Measurements from ENCODE around the gene TM9SF3.

The TM9SF3 gene

DNA sequence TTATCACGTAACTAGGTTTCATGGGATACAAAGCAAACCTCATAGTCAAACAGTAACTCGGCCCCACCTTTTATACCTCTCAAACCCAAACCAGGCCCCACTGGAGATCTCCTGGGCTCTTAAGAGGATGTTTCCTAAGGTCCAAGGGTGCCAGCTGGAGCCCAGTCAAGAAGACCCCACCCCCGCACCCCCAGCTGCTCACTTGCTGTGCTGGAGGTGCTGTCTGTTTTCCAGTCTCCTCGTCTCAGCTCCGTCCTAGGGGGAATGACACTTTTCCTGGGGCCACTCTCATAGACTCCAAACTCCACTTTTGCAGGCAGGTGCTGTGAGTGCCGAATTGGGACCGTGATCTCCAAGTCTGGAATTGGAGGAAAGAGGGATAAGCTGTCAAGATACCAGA, 22.7 kb upstream of the TM9SF3 start:
- H3K27ac ChIP-seq (ENCODE audit: low read depth, low read length): no peak overlapping the region
- no peaks in the 10 kb centered on the region for H3K9me3 ChIP-seq (ENCODE audit: control insufficient read depth, insufficient read depth, low read length)
- no peak overlapping the region for H3K4me2 ChIP-seq (ENCODE audit: low read length)
- H3K79me2 ChIP-seq (ENCODE audit: control insufficient read depth, low read length): peaks cover 5% of the 10 kb centered on the region; the same call in 1 of the 2 replicates
- no peaks in the 10 kb centered on the region; the same call in 1 of the 2 replicates for H3F3A ChIP-seq (ENCODE audit: control insufficient read depth, insufficient read depth)
- H3K4me1 ChIP-seq (ENCODE audit: control insufficient read depth, low read length): no peaks in the 10 kb centered on the region
- H3K4me3 ChIP-seq (ENCODE audit: low read length): no peak overlapping the region
- no peaks in the 10 kb centered on the region for H3K27me3 ChIP-seq (ENCODE audit: control insufficient read depth, low read length)
- TF ChIP-seq EZH2phosphoT487 (IDR thresholded peaks at IDR 0.05; ENCODE audit: borderline replicate concordance, low read length): no peak
- TF ChIP-seq, protein P1, sequence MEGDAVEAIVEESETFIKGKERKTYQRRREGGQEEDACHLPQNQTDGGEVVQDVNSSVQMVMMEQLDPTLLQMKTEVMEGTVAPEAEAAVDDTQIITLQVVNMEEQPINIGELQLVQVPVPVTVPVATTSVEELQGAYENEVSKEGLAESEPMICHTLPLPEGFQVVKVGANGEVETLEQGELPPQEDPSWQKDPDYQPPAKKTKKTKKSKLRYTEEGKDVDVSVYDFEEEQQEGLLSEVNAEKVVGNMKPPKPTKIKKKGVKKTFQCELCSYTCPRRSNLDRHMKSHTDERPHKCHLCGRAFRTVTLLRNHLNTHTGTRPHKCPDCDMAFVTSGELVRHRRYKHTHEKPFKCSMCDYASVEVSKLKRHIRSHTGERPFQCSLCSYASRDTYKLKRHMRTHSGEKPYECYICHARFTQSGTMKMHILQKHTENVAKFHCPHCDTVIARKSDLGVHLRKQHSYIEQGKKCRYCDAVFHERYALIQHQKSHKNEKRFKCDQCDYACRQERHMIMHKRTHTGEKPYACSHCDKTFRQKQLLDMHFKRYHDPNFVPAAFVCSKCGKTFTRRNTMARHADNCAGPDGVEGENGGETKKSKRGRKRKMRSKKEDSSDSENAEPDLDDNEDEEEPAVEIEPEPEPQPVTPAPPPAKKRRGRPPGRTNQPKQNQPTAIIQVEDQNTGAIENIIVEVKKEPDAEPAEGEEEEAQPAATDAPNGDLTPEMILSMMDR (IDR thresholded peaks at IDR 0.05; ENCODE audit: low read depth, low read length, poor library complexity, severe bottlenecking): no peak
- H3K36me3 ChIP-seq (ENCODE audit: control insufficient read depth, low read length): peaks cover 95% of the 10 kb centered on the region
- H3K9me2 ChIP-seq (replicated peaks; ENCODE audit: control insufficient read depth, low read length): no peaks in the 10 kb centered on the region
- H4K20me1 ChIP-seq (ENCODE audit: control insufficient read depth, insufficient read depth, low read depth, low read length): 0 out of 2 replicates have a peak, but pooled peaks cover 4% of the 10 kb centered on the region

DNA sequence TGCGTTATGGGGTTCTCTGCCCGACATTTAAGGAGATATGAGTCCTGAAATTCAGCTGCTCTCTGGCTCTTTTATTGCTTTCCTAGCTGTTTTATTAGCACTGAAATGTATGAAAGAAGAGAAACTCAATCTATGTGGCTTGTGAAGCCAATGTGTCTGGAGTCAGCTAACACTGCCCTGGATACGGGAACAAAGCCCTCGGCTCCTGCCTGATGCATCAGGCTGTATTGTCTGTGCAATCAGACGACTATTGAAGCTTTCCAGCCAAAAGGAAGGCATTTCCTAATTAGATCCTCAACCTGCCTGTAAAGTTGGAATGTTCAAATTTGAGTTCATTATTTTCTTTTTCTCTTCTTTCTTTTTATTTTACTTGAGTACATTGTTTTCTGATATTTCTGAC, 22.0 kb upstream of the TM9SF3 start:
- TF ChIP-seq, protein P1 (IDR thresholded peaks at IDR 0.05; ENCODE audit: low read depth, low read length, poor library complexity, severe bottlenecking): no peak
- TF ChIP-seq EZH2phosphoT487 (IDR thresholded peaks at IDR 0.05; ENCODE audit: borderline replicate concordance, low read length): no peak
- Histone ChIP-seq H3K9me2 (replicated peaks; ENCODE audit: control insufficient read depth, low read length) (no peaks in the 10 kb centered on the region), H3K27ac (ENCODE audit: low read depth, low read length) (no peak overlapping the region), H3K4me2 (ENCODE audit: low read length) (no peak overlapping the region), H3K4me1 (ENCODE audit: control insufficient read depth, low read length) (no peaks in the 10 kb centered on the region), H3K79me2 (ENCODE audit: control insufficient read depth, low read length) (peaks cover 5% of the 10 kb centered on the region; the same call in 1 of the 2 replicates), H3F3A (ENCODE audit: control insufficient read depth, insufficient read depth) (no peaks in the 10 kb centered on the region; the same call in 1 of the 2 replicates), H3K9me3 (ENCODE audit: control insufficient read depth, insufficient read depth, low read length) (no peaks in the 10 kb centered on the region), H4K20me1 (ENCODE audit: control insufficient read depth, insufficient read depth, low read depth, low read length) (0 out of 2 replicates have a peak, but pooled peaks cover 4% of the 10 kb centered on the region), H3K27me3 (ENCODE audit: control insufficient read depth, low read length) (no peaks in the 10 kb centered on the region), H3K36me3 (ENCODE audit: control insufficient read depth, low read length) (peaks cover 95% of the 10 kb centered on the region), H3K4me3 (ENCODE audit: low read length) (no peak overlapping the region)

DNA sequence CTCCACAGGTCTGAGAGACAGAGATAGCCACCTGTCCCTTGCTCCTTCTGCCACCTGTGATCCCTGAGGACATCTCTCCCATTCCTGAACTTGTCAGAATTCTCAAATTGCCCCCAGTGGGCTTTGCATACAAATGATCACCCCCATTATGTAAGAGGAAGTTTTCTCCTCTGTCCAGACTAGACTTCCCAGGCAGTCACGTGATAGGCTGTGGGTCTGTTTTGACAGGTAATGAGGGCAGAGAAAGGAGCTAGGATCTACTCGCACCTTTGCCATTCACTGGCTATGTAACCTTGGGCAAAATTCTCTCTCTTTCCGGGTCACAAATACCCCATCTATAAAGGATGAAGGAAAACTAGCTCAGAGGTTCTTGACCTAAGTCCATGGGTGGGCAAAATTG, 21.4 kb upstream of the TM9SF3 start:
- Histone ChIP-seq H3K4me2 (ENCODE audit: low read length) (no peak overlapping the region), H3K4me1 (ENCODE audit: control insufficient read depth, low read length) (no peaks in the 10 kb centered on the region), H3K9me3 (ENCODE audit: control insufficient read depth, insufficient read depth, low read length) (no peaks in the 10 kb centered on the region), H3K36me3 (ENCODE audit: control insufficient read depth, low read length) (peaks cover 95% of the 10 kb centered on the region), H3K4me3 (ENCODE audit: low read length) (no peak overlapping the region), H3K27ac (ENCODE audit: low read depth, low read length) (no peak overlapping the region), H4K20me1 (ENCODE audit: control insufficient read depth, insufficient read depth, low read depth, low read length) (no peaks in the 10 kb centered on the region), H3K79me2 (ENCODE audit: control insufficient read depth, low read length) (0 out of 2 replicates have a peak, but pooled peaks cover 2% of the 10 kb centered on the region), H3K9me2 (replicated peaks; ENCODE audit: control insufficient read depth, low read length) (no peaks in the 10 kb centered on the region), H3K27me3 (ENCODE audit: control insufficient read depth, low read length) (no peaks in the 10 kb centered on the region), H3F3A (ENCODE audit: control insufficient read depth, insufficient read depth) (no peaks in the 10 kb centered on the region; the same call in 1 of the 2 replicates)
- no peak for TF ChIP-seq EZH2phosphoT487 (IDR thresholded peaks at IDR 0.05; ENCODE audit: borderline replicate concordance, low read length)
- TF ChIP-seq, protein P1 (IDR thresholded peaks at IDR 0.05; ENCODE audit: low read depth, low read length, poor library complexity, severe bottlenecking): no peak
